ENCODE data around the gene GID4.

- TF ChIP-seq POLR2AphosphoS5 (IDR thresholded peaks at IDR 0.05), result no peak
- TF ChIP-seq, protein P1, sequence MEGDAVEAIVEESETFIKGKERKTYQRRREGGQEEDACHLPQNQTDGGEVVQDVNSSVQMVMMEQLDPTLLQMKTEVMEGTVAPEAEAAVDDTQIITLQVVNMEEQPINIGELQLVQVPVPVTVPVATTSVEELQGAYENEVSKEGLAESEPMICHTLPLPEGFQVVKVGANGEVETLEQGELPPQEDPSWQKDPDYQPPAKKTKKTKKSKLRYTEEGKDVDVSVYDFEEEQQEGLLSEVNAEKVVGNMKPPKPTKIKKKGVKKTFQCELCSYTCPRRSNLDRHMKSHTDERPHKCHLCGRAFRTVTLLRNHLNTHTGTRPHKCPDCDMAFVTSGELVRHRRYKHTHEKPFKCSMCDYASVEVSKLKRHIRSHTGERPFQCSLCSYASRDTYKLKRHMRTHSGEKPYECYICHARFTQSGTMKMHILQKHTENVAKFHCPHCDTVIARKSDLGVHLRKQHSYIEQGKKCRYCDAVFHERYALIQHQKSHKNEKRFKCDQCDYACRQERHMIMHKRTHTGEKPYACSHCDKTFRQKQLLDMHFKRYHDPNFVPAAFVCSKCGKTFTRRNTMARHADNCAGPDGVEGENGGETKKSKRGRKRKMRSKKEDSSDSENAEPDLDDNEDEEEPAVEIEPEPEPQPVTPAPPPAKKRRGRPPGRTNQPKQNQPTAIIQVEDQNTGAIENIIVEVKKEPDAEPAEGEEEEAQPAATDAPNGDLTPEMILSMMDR (IDR thresholded peaks at IDR 0.05 in 8 of 11, conservative IDR thresholded peaks at IDR 0.05 in 3 of 11), result no peak
Measured at GRCh38 chr17:18015593-18015992, 23.6 kb upstream of the GID4 start.
